GM12874 (cell line): ENCODE data around the gene PGBD5.

Source experiments
- TF ChIP-seq, protein P1 (sequence below): IDR thresholded peaks from 2 replicates; pipeline ENCODE4 v1.5.1; 2011; ENCODE audit warnings: low read depth, mild to moderate bottlenecking, control low read depth, low read length, moderate library complexity; ENCODE audit not compliant: insufficient read depth

Gene PGBD5

GRCh38 chr1:230313453-230314141 is 112.5 kb downstream of the PGBD5 start:
- TF ChIP-seq, protein P1, sequence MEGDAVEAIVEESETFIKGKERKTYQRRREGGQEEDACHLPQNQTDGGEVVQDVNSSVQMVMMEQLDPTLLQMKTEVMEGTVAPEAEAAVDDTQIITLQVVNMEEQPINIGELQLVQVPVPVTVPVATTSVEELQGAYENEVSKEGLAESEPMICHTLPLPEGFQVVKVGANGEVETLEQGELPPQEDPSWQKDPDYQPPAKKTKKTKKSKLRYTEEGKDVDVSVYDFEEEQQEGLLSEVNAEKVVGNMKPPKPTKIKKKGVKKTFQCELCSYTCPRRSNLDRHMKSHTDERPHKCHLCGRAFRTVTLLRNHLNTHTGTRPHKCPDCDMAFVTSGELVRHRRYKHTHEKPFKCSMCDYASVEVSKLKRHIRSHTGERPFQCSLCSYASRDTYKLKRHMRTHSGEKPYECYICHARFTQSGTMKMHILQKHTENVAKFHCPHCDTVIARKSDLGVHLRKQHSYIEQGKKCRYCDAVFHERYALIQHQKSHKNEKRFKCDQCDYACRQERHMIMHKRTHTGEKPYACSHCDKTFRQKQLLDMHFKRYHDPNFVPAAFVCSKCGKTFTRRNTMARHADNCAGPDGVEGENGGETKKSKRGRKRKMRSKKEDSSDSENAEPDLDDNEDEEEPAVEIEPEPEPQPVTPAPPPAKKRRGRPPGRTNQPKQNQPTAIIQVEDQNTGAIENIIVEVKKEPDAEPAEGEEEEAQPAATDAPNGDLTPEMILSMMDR = no peak

- TF ChIP-seq, protein P1 = no peak
Observed at GRCh38 chr1:230312676-230313075, 113.5 kb downstream of the PGBD5 start.

- TF ChIP-seq, protein P1 = peak; percentile 77
Observed at GRCh38 chr1:230310381-230311163, 115.6 kb downstream of the PGBD5 start.

DNA sequence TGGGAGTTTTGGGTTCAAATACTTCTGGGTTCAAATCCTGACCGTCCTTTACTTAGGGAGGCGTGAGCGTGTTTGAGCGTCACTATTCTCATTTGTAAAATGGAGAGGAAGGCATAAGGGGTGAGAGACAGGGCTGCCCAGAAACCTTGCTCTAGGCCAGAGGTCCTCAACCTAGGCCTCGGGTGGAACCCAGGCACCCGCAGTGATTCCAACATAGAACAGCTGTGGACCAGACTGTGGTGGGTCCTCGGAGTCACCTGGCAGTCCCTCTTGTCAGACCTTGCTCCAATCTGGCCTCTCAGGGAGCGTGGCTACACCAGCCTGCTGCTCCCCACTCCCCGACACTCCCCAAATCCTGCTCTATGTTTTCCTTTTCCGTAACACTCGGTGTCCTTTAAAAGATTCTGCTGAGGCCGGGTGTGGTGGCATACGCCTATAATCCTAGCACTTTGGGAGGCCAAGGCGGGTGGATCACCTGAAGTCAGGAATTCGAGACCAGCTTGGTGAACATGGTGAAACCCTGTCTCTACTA is 116.4 kb downstream of the PGBD5 start:
- TF ChIP-seq, protein P1 = no peak

DNA sequence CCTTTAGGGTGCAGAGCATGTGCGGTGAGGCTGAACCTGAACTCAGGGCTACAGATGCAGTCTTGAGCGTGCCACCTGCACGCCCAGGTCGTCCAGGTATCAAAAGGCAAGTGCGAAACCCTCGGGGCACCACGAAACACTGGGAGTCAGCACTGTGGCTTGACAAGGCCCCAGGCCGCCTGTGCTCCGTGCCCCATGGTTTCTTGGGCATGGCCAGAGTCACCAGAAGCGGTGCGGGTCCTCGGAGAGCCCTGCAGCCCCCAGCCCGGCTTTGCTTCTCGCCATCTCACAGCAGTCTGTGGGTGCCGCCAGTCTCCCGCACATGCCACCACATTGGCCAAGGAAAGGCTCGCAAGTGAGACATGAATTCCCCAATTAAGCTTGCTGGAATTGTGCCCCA is 117.3 kb downstream of the PGBD5 start:
- TF ChIP-seq, protein P1 = no peak

GRCh38 chr1:230308039-230308438 is 118.1 kb downstream of the PGBD5 start:
- TF ChIP-seq, protein P1 = no peak

DNA sequence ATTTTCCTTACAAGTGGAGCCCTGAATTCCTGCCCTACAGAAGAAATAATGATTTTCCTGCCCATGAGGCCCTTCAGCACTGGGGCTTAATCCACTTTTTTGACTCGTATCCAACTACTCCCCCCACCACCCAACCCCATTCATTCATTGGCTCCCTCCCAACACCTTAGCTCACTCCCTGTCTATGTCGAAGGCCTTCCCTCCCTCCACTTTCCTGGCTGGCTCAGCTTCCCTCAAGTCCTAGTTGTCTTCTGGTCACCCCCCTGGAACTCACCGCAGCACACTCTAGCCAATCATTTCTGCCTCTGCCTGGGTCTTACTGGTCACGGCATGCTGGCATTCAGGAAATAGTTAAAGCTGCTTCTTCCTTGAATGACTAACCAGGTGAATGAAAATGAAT is 118.9 kb downstream of the PGBD5 start:
- TF ChIP-seq, protein P1 = no peak
